Stimulated activated CD8-positive, alpha-beta memory T cell treated with anti-CD3 and anti-CD28 coated beads, Interleukin-4, amount 100 ng/mL, for 1 hour (primary cell): ENCODE measurements around the gene OR4D10.
"Not testable (repeated sequence)": the region's sequence is repeated elsewhere in the genome, so short reads cannot be mapped to it uniquely, and the experiment has no call there.

Experiments
- DNase-seq, 2 donors: peaks; one replicate each; pipeline ENCODE4 v3.0.0-alpha.2; 2020; ENCODE audit warnings: low read depth in 2 of 2, low spot score in 1 of 2

OR4D10 gene

DNA sequence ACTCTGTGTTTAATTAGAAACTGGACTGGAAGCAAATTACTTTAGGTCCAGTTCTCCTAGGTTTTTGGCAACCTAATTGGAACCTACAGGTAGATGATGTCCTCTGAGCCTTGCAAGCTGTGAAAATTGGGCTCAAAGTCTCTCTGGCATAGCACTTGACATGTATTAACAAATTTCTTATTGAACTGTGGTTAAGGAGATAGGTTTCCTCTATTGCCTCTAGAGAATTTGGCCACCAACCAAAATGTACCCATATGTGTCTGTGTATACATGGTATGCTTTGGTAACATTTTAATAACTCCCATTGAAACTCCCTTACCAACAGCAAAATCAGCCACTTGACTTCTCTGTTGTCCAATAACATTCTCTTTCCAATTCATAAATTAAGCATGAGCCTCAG is at the start of gene OR4D10:
OR4D10 (plus strand) TSS at position 301 of the 400 bp plus-strand sequence. CDS start 4,115 bp downstream, outside the sequence.
- DNase-seq, result no peak

DNA sequence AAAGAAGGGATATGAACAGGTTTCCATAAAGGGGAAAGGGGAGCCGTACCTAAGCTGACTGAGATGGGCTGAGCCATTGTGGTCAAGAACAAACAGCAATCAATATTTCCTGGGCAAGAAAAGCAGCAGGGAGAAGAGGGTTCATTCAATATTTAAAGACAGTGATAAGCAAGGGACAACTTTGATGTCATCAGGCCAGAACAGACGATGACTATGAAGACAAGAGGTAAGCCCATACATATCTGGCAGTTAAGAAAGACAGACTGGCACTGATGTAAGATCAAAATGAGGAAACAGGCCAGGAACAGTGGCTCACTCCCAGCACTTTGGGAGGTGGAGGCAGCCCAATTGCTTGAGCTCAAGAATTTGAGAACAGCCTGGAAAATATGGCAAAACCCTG is 49.3 kb upstream of the OR4D10 start:
- DNase-seq, result no peak

DNA sequence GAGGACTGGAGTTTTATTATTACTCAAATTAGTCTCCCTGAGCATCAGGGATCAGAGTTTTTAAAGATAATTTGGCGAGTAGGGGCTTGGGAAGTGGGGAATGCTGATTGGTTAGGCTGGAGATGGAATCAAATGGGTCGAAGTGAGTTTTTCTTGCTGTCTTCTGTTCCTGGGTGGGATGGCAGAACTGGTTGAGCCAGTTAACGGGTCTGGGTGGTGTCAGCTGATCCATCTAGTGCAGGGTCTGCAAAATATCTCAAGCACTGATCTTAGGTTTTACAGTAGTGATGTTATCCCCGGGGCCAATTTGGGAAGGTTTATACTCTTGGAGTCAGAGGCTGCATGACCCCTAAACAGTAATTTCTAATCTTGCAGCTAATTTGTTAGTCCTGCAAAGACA is 48.0 kb upstream of the OR4D10 start:
- DNase-seq, result no peak

DNA sequence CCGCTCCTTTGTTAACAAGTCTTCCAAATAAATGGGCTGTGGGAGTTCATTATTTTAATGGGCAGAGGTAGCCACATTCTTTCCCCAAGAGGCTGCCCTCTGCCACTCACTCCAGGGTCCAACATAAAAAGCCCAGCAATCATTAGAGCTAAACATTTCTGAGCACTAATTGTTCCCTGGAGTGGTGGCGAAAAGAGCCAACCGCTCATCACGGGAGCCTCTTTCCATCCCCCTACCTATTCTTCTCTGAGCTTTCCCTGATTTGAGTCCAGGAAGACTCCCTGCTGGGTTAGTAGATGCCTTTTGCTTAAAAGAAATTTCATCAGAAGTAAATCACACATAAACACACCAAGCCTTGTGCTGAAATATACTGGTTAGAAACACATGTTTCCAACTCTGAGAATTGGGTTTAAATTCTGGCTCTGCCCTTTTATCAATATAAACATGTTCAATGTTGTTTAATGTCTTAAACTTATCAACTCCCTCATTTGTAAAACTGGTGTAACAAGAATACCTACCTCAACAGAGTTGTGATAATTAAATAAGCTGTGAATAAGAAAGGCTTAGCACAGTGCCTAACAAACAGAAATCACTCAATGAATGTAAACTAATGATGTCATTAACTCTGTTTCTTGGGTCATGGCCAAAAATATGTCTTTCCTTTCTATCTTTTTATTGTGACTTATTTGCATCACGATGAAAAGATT is 46.6 kb upstream of the OR4D10 start, which contains the start of gene OR5A2:
OR5A2 (minus strand) TSS at position 53 of the 707 bp plus-strand sequence. CDS start 3,460 bp downstream, outside the sequence.
- no peak for DNase-seq

DNA sequence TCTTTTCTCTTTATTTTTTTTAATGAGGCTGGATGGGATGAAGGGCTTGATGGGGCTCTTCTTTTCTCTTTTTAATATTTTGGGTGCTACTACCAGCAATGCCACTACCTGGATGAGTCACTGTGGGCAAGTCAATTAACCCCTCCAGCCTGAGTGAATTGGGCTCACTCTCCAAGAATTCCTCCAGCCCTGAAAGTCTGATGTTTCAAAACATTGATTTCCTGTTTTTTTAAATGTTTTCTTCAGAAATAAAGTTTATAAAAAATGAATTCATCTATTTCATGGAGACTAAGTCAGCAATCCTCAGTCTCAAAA is 46.1 kb upstream of the OR4D10 start:
- DNase-seq, result no peak

DNA sequence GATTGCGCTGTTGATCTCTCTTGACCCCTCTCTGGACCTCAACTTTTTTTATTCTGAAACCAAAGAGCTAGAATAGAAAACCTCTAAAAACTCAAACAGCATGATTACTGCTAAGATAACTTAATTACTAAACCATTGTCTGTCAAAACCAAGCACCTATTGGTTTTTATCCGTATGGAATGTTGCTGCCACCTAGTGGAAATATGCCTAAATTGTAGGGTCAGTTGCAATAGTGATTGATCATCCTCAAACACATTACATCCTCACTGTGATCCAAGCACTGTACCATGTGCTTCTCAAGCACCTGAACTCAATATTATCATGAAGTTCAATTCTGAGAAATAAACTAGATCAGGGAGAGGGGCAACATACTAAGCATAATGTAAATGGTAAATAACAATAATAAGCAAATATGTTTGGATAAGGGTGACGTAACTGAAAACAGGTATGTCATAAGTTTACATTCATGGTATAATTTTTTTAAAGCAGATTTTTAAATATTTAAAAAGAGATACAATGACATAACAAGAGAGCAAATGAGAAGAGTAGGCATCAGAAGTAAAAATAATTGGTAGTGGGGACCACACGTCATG is 43.1 kb upstream of the OR4D10 start:
- DNase-seq, result no peak

DNA sequence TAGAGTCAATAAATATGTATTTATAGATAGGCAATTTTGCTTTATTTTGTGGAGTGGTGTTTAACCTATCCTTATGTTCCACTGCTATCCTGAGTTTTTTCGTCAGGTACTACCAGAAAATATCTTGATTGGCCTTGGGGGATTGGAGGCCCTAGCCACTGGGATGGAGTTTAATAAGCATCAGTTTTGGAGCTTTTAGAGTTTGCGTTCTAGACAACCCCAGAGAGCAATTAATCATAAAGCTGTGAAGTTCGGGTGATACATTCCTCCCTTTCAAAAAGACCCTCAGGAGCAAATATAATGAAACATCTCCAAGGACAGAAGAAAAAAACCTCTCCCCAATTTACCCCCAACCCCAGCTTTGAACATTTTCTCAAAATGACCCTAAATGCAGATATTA is 36.9 kb upstream of the OR4D10 start, which contains the start of gene OR5A1:
OR5A1 (plus strand) TSS at position 301 of the 400 bp plus-strand sequence. CDS start 6,700 bp downstream, outside the sequence.
- DNase-seq, result no peak

DNA sequence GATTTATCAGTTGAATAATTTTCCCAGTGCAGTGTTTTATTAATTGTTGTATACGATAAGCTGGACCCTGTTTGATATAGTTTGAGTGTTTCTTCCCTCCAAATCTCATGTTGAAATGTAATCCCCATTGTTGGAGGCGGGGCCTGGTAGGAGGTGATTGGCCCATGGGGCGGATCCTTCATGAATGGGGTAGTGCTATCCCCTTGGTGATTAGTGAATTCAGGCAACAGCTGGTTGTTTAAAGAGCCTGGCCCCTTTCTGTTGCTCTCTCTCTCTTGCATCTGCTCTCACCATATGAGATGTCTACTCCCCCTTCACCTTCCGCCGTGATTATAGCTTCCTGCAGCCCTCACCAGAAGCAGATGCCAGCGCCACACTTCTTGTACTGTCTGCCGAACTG is 35.3 kb upstream of the OR4D10 start:
- DNase-seq, result no peak

DNA sequence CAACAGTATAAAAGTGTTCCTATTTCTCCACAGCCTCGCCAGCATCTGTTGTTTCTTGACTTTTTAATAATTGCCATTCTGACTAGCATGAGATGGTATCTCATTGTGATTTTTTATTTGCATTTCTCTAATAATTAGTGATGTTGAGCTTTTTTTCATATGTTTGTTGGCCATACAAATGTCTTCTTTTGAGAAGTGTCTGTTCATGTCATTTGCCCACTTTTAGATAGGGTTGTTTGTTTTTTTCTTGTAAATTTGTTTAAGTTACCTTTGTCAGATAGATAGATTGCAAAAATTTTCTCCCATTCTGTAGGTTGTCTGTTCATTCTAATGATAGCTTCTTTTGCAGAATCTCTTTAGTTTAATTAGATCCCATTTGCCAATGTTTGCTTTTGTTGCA is 27.5 kb upstream of the OR4D10 start:
- not testable (repeated sequence) for DNase-seq

DNA sequence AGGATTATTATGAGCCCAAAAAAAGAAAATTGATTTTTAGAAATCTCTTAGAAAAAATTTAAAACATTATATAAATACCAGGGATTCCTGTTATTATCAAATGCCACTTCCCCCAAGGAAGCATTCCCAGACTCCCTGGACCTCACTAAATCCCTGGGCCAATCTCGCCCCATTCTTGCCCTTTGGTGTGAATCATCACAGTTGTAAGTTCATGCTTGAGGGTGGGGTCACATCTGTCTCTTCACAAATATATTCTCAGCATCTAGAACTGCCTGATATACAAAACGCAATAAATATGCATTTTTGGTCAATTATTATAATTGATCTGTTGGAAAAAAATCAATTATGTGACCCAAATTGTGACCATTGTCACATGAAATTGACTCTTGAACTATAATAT is 24.6 kb upstream of the OR4D10 start:
- DNase-seq, result no peak

DNA sequence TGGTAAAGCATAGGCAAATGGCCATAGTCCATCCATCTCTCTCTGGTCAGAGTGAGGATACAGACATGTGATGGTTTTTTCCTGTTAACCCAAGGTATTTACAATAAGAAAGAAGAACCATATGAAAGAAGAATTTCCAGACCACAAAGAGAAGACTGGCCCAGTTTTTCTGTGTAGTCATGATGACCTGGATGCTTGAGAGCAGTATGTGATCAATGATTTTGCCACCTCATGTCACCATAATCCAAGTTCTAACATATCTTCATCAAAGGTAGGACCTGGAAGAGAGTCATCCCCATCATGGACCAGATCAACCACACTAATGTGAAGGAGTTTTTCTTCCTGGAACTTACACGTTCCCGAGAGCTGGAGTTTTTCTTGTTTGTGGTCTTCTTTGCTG is 16.5 kb upstream of the OR4D10 start, which contains the start of gene OR4D6:
OR4D6 (plus strand) TSS at position 301 of the 400 bp plus-strand sequence; CDS start at position 301, 0 bp downstream.
- DNase-seq, result no peak

DNA sequence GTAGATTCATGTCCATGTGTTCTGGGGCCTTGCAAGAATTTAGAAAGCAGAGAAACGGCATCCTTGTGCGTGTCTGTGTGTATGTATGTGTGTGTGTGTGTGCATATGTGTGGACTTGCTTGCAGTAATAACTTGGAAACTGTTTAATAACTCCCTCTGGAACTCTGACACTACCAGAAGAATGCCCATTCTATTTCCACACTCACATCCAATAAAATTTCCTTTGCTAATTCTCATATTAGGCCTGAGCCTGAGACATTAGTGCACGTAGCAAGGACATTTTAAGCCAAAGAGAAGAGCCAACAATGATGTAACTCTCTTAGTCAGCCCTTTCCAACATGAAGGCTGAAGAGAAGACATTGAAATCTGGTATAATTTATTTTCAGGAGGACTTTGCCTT is 13.2 kb upstream of the OR4D10 start:
- no peak for DNase-seq

DNA sequence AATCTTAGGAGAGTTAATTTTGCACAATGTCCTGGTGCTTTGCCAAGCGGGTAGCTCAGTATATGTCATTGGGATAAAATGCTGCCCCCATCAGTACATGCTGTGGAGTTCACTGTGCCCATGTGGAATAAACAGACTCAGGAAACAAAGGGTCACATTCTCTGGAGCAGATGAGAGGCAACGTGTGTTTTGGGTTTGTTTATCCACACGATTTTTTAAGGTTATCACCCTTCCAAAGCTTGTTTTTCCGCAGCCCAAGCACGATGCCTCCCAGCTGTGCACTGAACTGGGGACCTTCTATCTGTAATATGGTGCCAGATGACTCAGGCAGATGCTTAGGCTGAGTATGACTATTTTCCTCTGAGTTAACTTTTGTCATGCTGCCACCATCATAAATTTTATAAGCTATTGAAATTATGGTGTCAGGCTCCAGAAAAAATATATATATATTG is 9.9 kb upstream of the OR4D10 start:
- no peak for DNase-seq

DNA sequence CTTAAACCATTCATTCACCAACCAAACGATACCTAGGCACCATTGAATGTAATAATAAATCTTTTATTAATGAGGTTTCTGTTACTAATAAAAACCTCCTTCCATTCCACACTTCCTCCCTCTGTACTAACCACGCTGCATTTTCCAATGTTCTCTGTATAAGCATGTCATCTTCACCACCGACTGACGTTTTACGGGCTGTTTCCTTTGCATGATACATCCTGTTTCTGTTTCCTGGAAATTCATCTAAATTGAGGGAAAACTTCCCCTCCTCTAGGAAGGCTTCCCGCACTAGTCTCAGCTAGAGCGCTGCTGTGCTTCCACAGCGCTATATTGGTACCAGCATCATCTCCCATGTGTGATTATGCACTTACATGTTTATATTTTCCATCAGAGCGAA is 2.1 kb downstream of the OR4D10 start:
- no peak for DNase-seq

DNA sequence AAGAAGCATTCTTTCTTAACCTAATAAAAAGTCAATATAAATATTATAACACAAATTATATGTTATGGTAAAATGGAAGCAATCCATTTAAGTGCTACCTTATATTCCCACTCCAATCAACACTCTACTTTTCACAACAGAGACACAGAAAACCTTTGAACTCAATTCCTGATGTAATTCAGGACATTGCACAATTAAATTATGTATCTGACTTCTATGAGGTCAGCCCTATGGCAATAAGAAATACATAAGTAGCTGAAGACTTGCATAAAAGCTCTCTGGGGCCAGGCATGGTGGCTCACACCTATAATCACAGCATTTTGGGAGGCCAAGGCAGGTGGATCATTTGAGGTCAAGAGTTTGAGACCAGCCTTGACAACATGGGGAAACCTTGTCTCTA is 6.8 kb downstream of the OR4D10 start:
- no peak for DNase-seq

DNA sequence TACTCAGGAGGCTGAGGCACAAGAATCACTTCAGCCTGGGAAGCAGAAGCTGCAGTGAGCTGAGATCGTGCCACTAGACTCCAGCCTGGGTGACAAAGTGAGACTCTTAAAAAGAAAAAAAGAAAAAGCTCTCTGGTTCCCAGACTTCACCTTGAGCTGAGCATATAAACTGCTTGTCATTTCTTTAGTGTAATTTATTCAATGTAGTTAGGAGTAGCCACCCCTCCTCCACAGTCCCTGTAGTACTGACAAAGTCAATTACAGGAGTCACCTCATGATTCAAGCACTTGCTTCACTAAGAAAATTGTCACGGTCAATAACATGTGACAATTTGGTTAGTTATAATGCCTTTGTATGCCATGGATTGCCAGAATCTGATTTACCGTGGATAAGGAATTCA is 7.2 kb downstream of the OR4D10 start:
- no peak for DNase-seq

DNA sequence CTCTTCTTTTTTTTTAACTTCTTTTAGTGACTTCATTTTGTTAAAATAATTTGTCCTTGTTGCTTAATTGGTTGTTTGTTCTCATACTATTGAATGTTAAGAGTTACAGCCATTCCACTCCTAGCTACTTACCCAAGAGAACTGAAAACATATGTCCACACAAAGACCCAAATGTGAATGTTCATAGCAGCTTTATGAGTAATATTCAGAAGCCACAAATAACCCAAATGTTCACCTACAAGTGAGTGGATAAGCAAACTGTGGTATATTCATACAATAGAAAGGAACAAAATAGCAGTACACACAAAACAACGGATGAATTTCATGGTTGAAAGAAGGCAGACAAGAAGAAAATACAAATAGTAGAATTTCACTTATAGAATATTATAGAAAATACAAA is 28.8 kb downstream of the OR4D10 start:
- no peak for DNase-seq

DNA sequence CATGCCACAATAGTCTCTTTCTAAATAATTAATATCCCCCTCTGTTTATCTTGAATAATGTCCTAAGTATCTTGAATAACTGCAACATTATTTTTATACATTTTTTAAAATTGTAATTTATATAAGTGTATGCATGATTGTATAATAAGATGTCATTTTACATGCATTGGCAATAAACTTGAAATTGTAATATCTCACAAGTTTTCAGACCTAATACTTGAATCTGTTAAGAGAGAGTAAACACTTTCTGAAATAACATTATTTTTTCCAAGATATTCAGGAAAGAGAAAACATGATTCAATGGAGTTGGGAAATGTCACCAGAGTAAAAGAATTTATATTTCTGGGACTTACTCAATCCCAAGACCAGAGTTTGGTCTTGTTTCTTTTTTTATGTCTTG is 30.2 kb downstream of the OR4D10 start, which contains the start of gene OR4D11:
OR4D11 (plus strand) TSS at position 301 of the 400 bp plus-strand sequence; CDS start at position 301, 0 bp downstream.
- DNase-seq, result no peak

DNA sequence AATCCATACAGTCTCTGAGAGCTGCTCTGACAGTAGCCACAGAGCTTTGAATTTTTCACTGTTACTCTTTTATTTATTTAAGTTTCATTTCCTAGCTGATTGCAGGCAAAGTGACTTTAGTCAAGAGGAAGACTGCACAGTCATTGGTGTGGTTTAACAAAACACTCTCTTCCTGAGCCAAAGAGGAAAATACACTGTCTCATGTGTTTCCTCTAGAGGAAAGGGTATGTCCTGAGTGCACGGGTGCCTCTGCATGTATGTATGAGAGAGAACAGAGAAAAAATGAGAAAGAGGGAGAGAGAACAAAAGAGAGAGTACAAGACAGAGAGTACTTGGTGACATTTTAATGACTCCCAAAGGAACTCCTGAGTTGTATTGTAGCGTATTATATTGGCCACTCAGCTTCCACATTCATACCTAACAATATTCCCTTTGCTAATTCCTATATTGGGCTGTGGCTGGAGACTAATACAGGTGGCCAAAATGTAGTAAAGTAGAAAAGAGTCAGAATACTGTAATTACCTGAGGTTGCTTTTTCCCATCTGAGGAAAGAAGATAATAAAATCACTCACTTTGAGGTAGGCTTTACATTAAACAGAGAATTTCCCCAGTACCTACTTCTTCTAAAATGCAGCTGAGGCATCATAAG is 38.0 kb downstream of the OR4D10 start, which contains the start of gene OR4D9:
OR4D9 (plus strand) TSS at position 599 of the 649 bp plus-strand sequence. CDS start 3,374 bp downstream, outside the sequence.
- no peak for DNase-seq

DNA sequence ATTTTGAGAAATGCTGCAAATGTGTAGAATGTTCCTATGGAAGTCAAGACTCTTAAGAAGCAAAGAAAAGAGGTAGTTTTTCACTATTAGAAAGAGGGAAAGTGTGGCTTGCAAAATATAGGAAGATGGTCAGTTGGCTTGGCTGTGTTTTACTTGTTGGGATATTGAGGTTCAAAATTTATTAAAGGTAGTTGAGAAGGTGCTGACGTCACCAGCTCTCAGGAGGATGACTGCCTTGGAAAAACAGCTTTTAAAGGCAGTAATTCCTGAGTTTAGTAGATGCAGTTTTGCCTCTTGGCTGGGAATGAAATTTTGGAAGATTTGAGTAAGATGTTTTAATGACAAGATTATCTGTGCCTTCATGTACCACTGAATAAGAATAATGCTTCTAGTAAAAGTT is 38.6 kb downstream of the OR4D10 start:
- DNase-seq, result no peak

DNA sequence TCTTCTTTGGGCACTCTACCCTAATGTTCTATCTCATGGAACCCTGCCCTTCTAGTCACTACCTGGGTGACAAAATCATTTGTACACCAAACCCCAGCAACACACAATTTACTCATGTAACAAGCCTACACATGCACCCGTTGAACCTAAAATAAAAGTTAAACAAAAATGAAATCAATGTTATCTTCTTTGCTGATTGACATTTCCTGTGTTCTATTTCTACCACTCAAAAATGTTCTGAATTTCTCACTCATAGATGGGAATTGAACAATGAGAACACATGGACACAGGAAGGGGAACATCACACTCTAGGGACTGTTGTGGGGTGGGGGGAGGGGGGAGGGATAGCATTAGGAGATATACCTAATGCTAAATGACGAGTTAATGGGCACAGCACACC is 47.0 kb downstream of the OR4D10 start:
- DNase-seq, result not testable (repeated sequence)

DNA sequence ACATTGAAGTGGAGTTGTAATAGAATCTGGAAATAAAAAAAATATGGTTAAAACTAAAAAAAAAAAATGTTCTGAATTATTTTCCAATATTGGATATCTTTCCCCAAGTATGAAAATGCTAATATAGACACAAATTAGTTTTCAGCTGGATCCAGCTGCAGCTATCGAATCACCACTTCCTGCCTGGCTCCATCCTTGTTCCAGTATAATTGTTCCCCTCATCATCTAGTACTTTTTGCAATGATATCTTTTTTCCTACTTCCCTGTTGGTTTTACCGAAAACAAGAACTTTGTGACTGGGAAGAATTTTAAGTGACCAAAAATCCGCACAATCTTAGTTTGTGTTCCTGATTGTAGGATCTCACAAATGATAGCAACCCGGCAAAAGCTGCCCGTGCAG is 47.6 kb downstream of the OR4D10 start:
- no peak for DNase-seq
